Body of pancreas (tissue), 4 donors: ENCODE measurements around the gene NDUFC1.

Experiments used
- POLR2A ChIP-seq, 3 donors: fragments of 450-650 bp; IDR thresholded peaks; one replicate each; pipeline ENCODE4 v1.6.1; 2016; ENCODE audit warnings: antibody characterized with exemption in 3 of 3, mild to moderate bottlenecking in 2 of 3
- TF ChIP-seq, protein P1 (sequence below), 7 experiments: fragments of 450-650 bp in 4 of 7; fragments of 200-600 bp in 3 of 7; sonication (generic) in 3 of 7; IDR thresholded peaks; one replicate each; pipeline ENCODE4 v1.5.1; 2016 to 2019; ENCODE audit warnings: antibody characterized with exemption in 7 of 7

DNA sequence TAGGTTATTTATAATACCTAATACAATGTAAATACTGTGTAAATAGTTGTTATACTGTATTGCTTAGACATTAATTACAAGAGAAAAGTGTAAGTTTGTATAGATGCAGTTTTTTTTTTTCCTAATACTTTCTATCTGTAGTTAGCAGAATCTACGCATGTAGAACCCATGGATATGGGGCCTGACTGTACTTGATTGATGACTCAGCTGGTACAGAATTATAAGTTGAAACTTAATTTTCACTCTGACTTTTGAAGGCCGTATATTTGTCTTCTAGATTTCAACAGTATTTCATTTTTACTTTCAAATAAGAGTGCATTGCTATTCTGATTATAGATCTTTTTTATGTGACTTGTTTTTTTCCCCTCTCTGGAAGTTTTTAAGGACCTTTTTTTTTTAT is 30.8 kb upstream of the NDUFC1 start:
- TF ChIP-seq, protein P1, sequence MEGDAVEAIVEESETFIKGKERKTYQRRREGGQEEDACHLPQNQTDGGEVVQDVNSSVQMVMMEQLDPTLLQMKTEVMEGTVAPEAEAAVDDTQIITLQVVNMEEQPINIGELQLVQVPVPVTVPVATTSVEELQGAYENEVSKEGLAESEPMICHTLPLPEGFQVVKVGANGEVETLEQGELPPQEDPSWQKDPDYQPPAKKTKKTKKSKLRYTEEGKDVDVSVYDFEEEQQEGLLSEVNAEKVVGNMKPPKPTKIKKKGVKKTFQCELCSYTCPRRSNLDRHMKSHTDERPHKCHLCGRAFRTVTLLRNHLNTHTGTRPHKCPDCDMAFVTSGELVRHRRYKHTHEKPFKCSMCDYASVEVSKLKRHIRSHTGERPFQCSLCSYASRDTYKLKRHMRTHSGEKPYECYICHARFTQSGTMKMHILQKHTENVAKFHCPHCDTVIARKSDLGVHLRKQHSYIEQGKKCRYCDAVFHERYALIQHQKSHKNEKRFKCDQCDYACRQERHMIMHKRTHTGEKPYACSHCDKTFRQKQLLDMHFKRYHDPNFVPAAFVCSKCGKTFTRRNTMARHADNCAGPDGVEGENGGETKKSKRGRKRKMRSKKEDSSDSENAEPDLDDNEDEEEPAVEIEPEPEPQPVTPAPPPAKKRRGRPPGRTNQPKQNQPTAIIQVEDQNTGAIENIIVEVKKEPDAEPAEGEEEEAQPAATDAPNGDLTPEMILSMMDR (IDR thresholded peaks at IDR 0.05): no peak
- TF ChIP-seq POLR2A (IDR thresholded peaks at IDR 0.05): no peak
